Liver (tissue), 9 donors: ENCODE data around the gene SPACA5. TPM values are rescaled to one million over a fixed set of nuclear protein-coding genes. Genes with fewer than 3 reads are reported as not detected.

Experiments used
- DNase-seq: peaks from one replicate; pipeline ENCODE4 v3.0.0-alpha.2; 2017; ENCODE audit warnings: low spot score
- H3K27ac ChIP-seq, 2 donors: one replicate each; pipeline ENCODE4 v1.7.0; 2013; ENCODE audit warnings: inconsistent platforms in 2 of 2, low read length in 2 of 2, control low read depth in 1 of 2, low read depth in 1 of 2, mild to moderate bottlenecking in 1 of 2
- H3K27me3 ChIP-seq, 4 donors: one replicate each; pipeline versions ENCODE4 v1.6.1 to v1.7.0; 2013; ENCODE audit warnings: low read length in 3 of 4, inconsistent platforms in 1 of 4, mild to moderate bottlenecking in 1 of 4, moderate library complexity in 1 of 4; ENCODE audit not compliant: control insufficient read depth in 4 of 4, insufficient read depth in 4 of 4
- H3K36me3 ChIP-seq, 4 donors: one replicate each; pipeline versions ENCODE4 v1.6.1 to v1.7.0; 2013; ENCODE audit warnings: low read length in 3 of 4, mild to moderate bottlenecking in 3 of 4, low read depth in 1 of 4, moderate library complexity in 1 of 4; ENCODE audit not compliant: control insufficient read depth in 4 of 4, insufficient read depth in 3 of 4
- H3K4me1 ChIP-seq, 4 donors: one replicate each; pipeline versions ENCODE4 v1.6.1 to v1.7.0; 2013; ENCODE audit warnings: low read length in 3 of 4, mild to moderate bottlenecking in 3 of 4, moderate library complexity in 1 of 4; ENCODE audit not compliant: control insufficient read depth in 4 of 4, insufficient read depth in 4 of 4
- H3K4me3 ChIP-seq, 3 donors: one replicate each; pipeline versions ENCODE4 v1.6.1 to v1.7.0; 2013; ENCODE audit warnings: low read length in 3 of 3, control low read depth in 1 of 3, low read depth in 1 of 3, mild to moderate bottlenecking in 1 of 3
- H3K9ac ChIP-seq, 2 donors: one replicate each; pipeline ENCODE4 v1.7.0; 2013; ENCODE audit warnings: low read length in 2 of 2, mild to moderate bottlenecking in 2 of 2, moderate library complexity in 2 of 2, control low read depth in 1 of 2, low read depth in 1 of 2
- H3K9me3 ChIP-seq, 4 donors: one replicate each; pipeline versions ENCODE4 v1.6.1 to v1.7.0; 2013; ENCODE audit warnings: low read length in 3 of 4; ENCODE audit not compliant: control insufficient read depth in 4 of 4
- EGR1 ChIP-seq, 2 donors: IDR thresholded peaks; 2 replicates each; pipeline ENCODE4 v1.6.1; 2016 to 2018; ENCODE audit warnings: antibody characterized with exemption in 2 of 2, low read depth in 2 of 2
- FOXA1 ChIP-seq: IDR thresholded peaks from 2 replicates; pipeline ENCODE4 v1.6.1; 2016; ENCODE audit warnings: antibody characterized with exemption
- FOXA2 ChIP-seq: IDR thresholded peaks from 2 replicates; pipeline ENCODE4 v1.6.1; 2016; ENCODE audit warnings: antibody characterized with exemption
- GABPA ChIP-seq, 2 donors: IDR thresholded peaks in 1 of 2; conservative IDR thresholded peaks in 1 of 2; 2 replicates each; pipeline ENCODE4 v1.6.1; 2016; ENCODE audit warnings: antibody characterized with exemption in 2 of 2, mild to moderate bottlenecking in 1 of 2, moderate library complexity in 1 of 2
- HNF4G ChIP-seq: IDR thresholded peaks from 2 replicates; pipeline ENCODE4 v1.6.1; 2016; ENCODE audit warnings: antibody characterized with exemption
- JUND ChIP-seq, 2 donors: IDR thresholded peaks; 2 replicates each; pipeline ENCODE4 v1.6.1; 2016; ENCODE audit warnings: antibody characterized with exemption in 2 of 2
- NR2F2 ChIP-seq: IDR thresholded peaks from 2 replicates; pipeline ENCODE4 v1.6.1; 2016; ENCODE audit warnings: antibody characterized with exemption
- RAD21 ChIP-seq, 2 donors: IDR thresholded peaks; 2 replicates each; pipeline ENCODE4 v1.6.1; 2016; ENCODE audit warnings: antibody characterized with exemption in 2 of 2, mild to moderate bottlenecking in 2 of 2
- RXRA ChIP-seq, 2 donors: IDR thresholded peaks; 2 replicates each; pipeline ENCODE4 v1.6.1; 2017 to 2018; ENCODE audit warnings: antibody characterized with exemption in 2 of 2, mild to moderate bottlenecking in 1 of 2
- TAF1 ChIP-seq: conservative IDR thresholded peaks from 2 replicates; pipeline ENCODE4 v1.6.1; 2016; ENCODE audit warnings: antibody characterized with exemption, mild to moderate bottlenecking
- WGBS: extraction: QIAGEN DNeasy Blood & Tissue Kit; methylation state at CpG from one replicate; pipeline ENCODE4 v1.1.7; 2013; 5-methylcytosine and 5-hydroxymethylcytosine counted together
- polyA plus RNA-seq, 2 donors: library from polyadenylated mRNA; stranded (reverse) in 1 of 2; unstranded in 1 of 2; fragments of 200-250 nt in 1 of 2; fragments of >200 nt in 1 of 2; fragmentation: Nextera tagmentation in 1 of 2; extraction: Ambion mirVana in 1 of 2; gene quantifications; one replicate each; pipeline versions ENCODE4 v1.2.1 to v1.2.3, GENCODE V29; 2013 to 2015
- total RNA-seq, 2 donors: library from RNA; depleted of rRNA; stranded (reverse); fragments of >200 nt; gene quantifications; one replicate each; pipeline ENCODE4 v1.2.3, GENCODE V29; 2014
- TF ChIP-seq, protein P1 (sequence below): IDR thresholded peaks from 2 replicates; pipeline ENCODE4 v1.6.1; 2016; ENCODE audit warnings: antibody characterized with exemption
- TF ChIP-seq, protein P2 (sequence below): IDR thresholded peaks from 2 replicates; pipeline ENCODE4 v1.6.1; 2016; ENCODE audit warnings: antibody characterized with exemption
- TF ChIP-seq, protein P3 (sequence below): IDR thresholded peaks from 2 replicates; pipeline ENCODE4 v1.6.1; 2016; ENCODE audit warnings: antibody characterized with exemption
- TF ChIP-seq, protein P4 (sequence below): IDR thresholded peaks from 2 replicates; pipeline ENCODE4 v1.6.1; 2016; ENCODE audit warnings: antibody characterized with exemption, mild to moderate bottlenecking
- TF ChIP-seq, protein P5 (sequence below): fragments of 150-350 bp; IDR thresholded peaks from 2 replicates; pipeline ENCODE4 v1.5.1; 2017; ENCODE audit warnings: improper control_type of control experiment, low read depth, low read length; ENCODE audit not compliant: missing input control
- donor health status: healthy.
- donor health status: healthy.
- donor health status: healthy.
- donor health status: healthy.
- donor health status: healthy.

SPACA5 gene
- total and polyA plus RNA-seq, 4 donors, result not detected

DNA sequence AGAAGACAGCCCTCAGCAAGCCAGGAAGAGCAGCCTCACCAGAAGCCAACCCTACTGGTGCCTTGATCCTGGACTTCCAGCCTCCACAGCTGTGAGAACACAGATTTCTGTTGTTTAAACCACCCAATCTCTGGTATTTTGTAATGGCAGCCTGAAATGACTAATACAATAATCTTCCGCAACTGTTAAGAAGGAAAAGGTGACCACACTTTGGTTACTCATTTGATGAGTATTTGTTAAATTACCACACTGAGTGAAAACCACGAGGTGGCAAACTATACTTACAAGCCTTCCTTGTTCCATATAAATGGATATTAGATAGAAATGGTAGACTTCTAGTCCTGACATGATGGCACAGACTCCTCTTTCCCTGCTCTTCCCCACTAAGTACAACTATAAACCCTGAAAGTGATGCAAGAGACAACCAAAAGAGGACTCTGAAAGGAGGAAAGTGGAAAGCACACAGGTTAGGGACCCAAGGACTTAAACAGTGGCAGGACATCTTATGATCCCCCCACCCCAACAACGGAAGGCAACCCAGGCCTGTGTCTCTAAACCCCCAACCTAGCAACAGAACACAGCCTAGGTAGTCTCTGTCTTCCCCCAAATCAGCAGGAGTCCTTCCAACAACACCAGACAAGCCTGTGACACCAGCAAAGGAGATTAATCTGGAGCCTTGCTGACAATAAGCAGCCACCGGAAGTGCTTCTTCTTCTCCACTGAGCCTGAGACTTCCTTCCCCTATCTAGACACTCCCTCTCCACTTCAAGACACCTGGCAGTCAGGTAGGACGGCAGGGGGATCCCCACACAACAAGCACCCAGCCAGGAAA, 15.3 kb upstream of the SPACA5 start:
- H3K9ac ChIP-seq, result no peak overlapping the region
- H3K27ac ChIP-seq, result no peak overlapping the region
- no peaks in the 10 kb centered on the region for H3K4me1 ChIP-seq
- peaks cover 8 to 27% (median 25%) of the 10 kb centered on the region in 4 donors for H3K36me3 ChIP-seq
- H3K4me3 ChIP-seq, result peak overlapping the region in 1 of 3 donors; percentile 33
- H3K9me3 ChIP-seq, result peaks cover 0 to 22% (median 3%) of the 10 kb centered on the region in 4 donors
- DNase-seq, result no peak
- H3K27me3 ChIP-seq, result peaks cover 0 to 3% (median 0%) of the 10 kb centered on the region in 4 donors
- TF ChIP-seq TAF1, result no peak
- TF ChIP-seq, protein P1, sequence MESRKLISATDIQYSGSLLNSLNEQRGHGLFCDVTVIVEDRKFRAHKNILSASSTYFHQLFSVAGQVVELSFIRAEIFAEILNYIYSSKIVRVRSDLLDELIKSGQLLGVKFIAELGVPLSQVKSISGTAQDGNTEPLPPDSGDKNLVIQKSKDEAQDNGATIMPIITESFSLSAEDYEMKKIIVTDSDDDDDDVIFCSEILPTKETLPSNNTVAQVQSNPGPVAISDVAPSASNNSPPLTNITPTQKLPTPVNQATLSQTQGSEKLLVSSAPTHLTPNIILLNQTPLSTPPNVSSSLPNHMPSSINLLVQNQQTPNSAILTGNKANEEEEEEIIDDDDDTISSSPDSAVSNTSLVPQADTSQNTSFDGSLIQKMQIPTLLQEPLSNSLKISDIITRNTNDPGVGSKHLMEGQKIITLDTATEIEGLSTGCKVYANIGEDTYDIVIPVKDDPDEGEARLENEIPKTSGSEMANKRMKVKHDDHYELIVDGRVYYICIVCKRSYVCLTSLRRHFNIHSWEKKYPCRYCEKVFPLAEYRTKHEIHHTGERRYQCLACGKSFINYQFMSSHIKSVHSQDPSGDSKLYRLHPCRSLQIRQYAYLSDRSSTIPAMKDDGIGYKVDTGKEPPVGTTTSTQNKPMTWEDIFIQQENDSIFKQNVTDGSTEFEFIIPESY, result no peak
- TF ChIP-seq FOXA2, result no peak
- TF ChIP-seq, protein P2, sequence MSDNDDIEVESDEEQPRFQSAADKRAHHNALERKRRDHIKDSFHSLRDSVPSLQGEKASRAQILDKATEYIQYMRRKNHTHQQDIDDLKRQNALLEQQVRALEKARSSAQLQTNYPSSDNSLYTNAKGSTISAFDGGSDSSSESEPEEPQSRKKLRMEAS, result no peak
- no peak for TF ChIP-seq EGR1 (IDR thresholded peaks at IDR 0.05; ENCODE audit: low read depth in 2 of 2)
- no peak for TF ChIP-seq JUND (IDR thresholded peaks at IDR 0.05)
- TF ChIP-seq, protein P3, sequence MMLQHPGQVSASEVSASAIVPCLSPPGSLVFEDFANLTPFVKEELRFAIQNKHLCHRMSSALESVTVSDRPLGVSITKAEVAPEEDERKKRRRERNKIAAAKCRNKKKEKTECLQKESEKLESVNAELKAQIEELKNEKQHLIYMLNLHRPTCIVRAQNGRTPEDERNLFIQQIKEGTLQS, result no peak
- TF ChIP-seq, protein P4, sequence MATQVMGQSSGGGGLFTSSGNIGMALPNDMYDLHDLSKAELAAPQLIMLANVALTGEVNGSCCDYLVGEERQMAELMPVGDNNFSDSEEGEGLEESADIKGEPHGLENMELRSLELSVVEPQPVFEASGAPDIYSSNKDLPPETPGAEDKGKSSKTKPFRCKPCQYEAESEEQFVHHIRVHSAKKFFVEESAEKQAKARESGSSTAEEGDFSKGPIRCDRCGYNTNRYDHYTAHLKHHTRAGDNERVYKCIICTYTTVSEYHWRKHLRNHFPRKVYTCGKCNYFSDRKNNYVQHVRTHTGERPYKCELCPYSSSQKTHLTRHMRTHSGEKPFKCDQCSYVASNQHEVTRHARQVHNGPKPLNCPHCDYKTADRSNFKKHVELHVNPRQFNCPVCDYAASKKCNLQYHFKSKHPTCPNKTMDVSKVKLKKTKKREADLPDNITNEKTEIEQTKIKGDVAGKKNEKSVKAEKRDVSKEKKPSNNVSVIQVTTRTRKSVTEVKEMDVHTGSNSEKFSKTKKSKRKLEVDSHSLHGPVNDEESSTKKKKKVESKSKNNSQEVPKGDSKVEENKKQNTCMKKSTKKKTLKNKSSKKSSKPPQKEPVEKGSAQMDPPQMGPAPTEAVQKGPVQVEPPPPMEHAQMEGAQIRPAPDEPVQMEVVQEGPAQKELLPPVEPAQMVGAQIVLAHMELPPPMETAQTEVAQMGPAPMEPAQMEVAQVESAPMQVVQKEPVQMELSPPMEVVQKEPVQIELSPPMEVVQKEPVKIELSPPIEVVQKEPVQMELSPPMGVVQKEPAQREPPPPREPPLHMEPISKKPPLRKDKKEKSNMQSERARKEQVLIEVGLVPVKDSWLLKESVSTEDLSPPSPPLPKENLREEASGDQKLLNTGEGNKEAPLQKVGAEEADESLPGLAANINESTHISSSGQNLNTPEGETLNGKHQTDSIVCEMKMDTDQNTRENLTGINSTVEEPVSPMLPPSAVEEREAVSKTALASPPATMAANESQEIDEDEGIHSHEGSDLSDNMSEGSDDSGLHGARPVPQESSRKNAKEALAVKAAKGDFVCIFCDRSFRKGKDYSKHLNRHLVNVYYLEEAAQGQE, result no peak
- TF ChIP-seq RAD21 (IDR thresholded peaks at IDR 0.05), result no peak
- TF ChIP-seq RXRA (IDR thresholded peaks at IDR 0.05), result no peak
- TF ChIP-seq HNF4G, result no peak
- no peak for TF ChIP-seq NR2F2
- TF ChIP-seq GABPA (IDR thresholded peaks at IDR 0.05 in 1 of 2, conservative IDR thresholded peaks at IDR 0.05 in 1 of 2), result no peak
- TF ChIP-seq, protein P5, sequence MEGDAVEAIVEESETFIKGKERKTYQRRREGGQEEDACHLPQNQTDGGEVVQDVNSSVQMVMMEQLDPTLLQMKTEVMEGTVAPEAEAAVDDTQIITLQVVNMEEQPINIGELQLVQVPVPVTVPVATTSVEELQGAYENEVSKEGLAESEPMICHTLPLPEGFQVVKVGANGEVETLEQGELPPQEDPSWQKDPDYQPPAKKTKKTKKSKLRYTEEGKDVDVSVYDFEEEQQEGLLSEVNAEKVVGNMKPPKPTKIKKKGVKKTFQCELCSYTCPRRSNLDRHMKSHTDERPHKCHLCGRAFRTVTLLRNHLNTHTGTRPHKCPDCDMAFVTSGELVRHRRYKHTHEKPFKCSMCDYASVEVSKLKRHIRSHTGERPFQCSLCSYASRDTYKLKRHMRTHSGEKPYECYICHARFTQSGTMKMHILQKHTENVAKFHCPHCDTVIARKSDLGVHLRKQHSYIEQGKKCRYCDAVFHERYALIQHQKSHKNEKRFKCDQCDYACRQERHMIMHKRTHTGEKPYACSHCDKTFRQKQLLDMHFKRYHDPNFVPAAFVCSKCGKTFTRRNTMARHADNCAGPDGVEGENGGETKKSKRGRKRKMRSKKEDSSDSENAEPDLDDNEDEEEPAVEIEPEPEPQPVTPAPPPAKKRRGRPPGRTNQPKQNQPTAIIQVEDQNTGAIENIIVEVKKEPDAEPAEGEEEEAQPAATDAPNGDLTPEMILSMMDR, result no peak
- no peak for TF ChIP-seq FOXA1
- whole genome bisulfite sequencing, result 86% methylated on average over 5 of the region's 5 CpGs
